ENCODE results near the gene RASGRF2.

DNA sequence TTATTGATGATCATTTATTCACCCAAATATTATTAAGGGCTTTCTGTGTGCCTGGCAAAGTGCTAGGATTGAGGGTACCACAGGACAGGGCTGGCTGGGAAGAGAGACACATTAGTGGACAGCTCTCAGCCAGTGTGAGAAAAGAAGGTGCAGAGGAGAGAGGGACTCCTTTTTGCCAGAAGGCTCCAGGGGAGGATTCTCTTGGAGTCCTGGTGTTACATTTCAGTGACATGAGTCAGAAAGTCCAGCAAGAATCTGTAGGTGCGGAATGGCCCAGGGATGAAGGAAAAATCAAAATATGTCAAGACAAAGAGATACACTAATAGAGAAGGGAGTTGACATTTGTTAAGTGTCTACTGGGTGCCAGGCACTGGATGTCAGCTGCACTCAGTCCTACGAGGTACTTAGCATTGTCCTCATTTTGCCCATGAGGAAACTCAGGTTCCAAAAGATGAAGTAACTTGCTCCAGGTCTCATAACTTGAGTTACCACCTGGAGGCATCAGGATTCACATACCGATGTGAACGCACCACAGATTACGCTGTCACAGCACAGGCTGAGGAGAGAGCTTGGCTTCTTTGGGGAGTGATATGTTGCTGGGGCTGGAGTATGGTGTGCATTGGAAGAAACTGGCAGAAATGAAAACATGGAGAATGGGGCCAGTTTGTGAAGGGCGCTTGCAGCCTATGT, 60.5 kb downstream of the RASGRF2 start:
- TF ChIP-seq, protein P1, sequence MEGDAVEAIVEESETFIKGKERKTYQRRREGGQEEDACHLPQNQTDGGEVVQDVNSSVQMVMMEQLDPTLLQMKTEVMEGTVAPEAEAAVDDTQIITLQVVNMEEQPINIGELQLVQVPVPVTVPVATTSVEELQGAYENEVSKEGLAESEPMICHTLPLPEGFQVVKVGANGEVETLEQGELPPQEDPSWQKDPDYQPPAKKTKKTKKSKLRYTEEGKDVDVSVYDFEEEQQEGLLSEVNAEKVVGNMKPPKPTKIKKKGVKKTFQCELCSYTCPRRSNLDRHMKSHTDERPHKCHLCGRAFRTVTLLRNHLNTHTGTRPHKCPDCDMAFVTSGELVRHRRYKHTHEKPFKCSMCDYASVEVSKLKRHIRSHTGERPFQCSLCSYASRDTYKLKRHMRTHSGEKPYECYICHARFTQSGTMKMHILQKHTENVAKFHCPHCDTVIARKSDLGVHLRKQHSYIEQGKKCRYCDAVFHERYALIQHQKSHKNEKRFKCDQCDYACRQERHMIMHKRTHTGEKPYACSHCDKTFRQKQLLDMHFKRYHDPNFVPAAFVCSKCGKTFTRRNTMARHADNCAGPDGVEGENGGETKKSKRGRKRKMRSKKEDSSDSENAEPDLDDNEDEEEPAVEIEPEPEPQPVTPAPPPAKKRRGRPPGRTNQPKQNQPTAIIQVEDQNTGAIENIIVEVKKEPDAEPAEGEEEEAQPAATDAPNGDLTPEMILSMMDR (IDR thresholded peaks at IDR 0.05): no peak
- TF ChIP-seq POLR2A (IDR thresholded peaks at IDR 0.05) (no peak), POLR2AphosphoS5 (IDR thresholded peaks at IDR 0.05) (no peak), EP300 (IDR thresholded peaks at IDR 0.05; ENCODE audit: low read depth) (no peak)

Measured in transverse colon (tissue), 4 donors.